Measurements from ENCODE around the gene ANKRD26. TPM values are rescaled to one million over a fixed set of nuclear protein-coding genes. Genes with fewer than 3 reads are reported as not detected.

The ANKRD26 gene
- total and polyA plus RNA-seq, 2 donors (not counting 1 experiment from before 2014, with no cell fraction given): 0.67 to 10.5 TPM

DNA sequence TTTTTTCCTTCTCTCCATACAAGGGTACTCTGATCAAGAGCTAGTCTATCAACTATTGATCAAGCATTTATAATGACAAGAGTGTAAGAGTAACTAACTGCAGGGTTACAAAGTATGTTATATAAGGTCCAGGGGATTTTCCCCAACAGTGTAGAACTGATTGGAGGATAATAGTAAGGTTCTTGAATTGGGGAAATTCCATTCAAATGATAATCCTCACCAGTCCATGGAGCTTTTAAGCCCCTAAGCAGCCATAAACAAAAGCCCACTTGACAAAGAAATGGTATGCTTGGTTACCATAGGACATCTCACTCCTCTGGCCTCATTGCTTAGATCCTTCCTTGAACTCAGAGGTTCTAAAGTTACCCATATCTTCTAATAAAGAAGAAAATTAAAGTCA is 45.6 kb upstream of the ANKRD26 start:
- no peaks in the 10 kb centered on the region for H3K27me3 ChIP-seq (replicated peaks in 1 of 4; ENCODE audit: control extremely low read depth in 1 of 4, control insufficient read depth in 3 of 4, insufficient read depth in 4 of 4, low read length in 3 of 4)
- H3K4me1 Mint-ChIP-seq: peaks cover 8% of the 10 kb centered on the region
- peaks cover 6 to 58% of the 10 kb centered on the region in 2 experiments for H3K36me3 ChIP-seq (replicated peaks in 1 of 2; ENCODE audit: control extremely low read depth in 1 of 2, control insufficient read depth in 1 of 2, extremely low read depth in 1 of 2, insufficient read depth in 2 of 2, low read length in 1 of 2)
- no peaks in the 10 kb centered on the region for H3K27me3 Mint-ChIP-seq
- no peak overlapping the region for H3K9ac ChIP-seq (ENCODE audit: low read length)
- H3K4me1 ChIP-seq (ENCODE audit: control insufficient read depth in 2 of 2, insufficient read depth in 2 of 2, low read length in 2 of 2): peaks cover 0 to 3% of the 10 kb centered on the region in 2 donors
- no peak overlapping the region for H3K4me3 ChIP-seq (ENCODE audit: control extremely low read depth in 1 of 5, extremely low read depth in 1 of 5, insufficient read depth in 1 of 5, low read depth in 2 of 5, low read length in 4 of 5)
- TF ChIP-seq, protein P1, sequence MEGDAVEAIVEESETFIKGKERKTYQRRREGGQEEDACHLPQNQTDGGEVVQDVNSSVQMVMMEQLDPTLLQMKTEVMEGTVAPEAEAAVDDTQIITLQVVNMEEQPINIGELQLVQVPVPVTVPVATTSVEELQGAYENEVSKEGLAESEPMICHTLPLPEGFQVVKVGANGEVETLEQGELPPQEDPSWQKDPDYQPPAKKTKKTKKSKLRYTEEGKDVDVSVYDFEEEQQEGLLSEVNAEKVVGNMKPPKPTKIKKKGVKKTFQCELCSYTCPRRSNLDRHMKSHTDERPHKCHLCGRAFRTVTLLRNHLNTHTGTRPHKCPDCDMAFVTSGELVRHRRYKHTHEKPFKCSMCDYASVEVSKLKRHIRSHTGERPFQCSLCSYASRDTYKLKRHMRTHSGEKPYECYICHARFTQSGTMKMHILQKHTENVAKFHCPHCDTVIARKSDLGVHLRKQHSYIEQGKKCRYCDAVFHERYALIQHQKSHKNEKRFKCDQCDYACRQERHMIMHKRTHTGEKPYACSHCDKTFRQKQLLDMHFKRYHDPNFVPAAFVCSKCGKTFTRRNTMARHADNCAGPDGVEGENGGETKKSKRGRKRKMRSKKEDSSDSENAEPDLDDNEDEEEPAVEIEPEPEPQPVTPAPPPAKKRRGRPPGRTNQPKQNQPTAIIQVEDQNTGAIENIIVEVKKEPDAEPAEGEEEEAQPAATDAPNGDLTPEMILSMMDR (IDR thresholded peaks at IDR 0.05): no peak
- TF ChIP-seq EZH2 (IDR thresholded peaks at IDR 0.05; ENCODE audit: borderline replicate concordance, insufficient read depth, low read depth, low read length, poor library complexity, severe bottlenecking): no peak
- no peaks in the 10 kb centered on the region for H3K9me3 Mint-ChIP-seq (ENCODE audit: insufficient read depth)
- no peaks in the 10 kb centered on the region for H3K9me3 ChIP-seq (ENCODE audit: control extremely low read depth in 1 of 3, control insufficient read depth in 2 of 3, insufficient read depth in 1 of 3, low read length in 2 of 3)
- no peak for ATAC-seq (ENCODE audit: low read depth)
- H3K27ac ChIP-seq (ENCODE audit: low read length in 2 of 2): no peak overlapping the region
- H3K4me3 Mint-ChIP-seq: no peak overlapping the region
- POLR2A ChIA-PET: no interaction called here
- H3K79me2 ChIP-seq (ENCODE audit: control insufficient read depth, insufficient read depth, low read length): peaks cover 78% of the 10 kb centered on the region
- peaks cover 51% of the 10 kb centered on the region for H4K20me1 ChIP-seq (ENCODE audit: control insufficient read depth, insufficient read depth, low read length, poor library complexity, severe bottlenecking)
- no peak overlapping the region for H2AFZ ChIP-seq (ENCODE audit: insufficient read depth, low read depth, low read length, poor library complexity, severe bottlenecking)
- no peak overlapping the region for H3K27ac Mint-ChIP-seq
- no peak overlapping the region for H3K4me2 ChIP-seq (replicated peaks; ENCODE audit: low read depth, low read length, poor library complexity, severe bottlenecking)
- intact Hi-C loops (cut with micrococcal nuclease): no loop called here
- no peak for DNase-seq
- CTCF ChIA-PET: interaction anchor here (0.6 to 1.3 kb wide), 2 partner anchors 8 to 78 kb away, joined by 3 to 4 read pairs; partner anchors contain the start of gene YME1L1

DNA sequence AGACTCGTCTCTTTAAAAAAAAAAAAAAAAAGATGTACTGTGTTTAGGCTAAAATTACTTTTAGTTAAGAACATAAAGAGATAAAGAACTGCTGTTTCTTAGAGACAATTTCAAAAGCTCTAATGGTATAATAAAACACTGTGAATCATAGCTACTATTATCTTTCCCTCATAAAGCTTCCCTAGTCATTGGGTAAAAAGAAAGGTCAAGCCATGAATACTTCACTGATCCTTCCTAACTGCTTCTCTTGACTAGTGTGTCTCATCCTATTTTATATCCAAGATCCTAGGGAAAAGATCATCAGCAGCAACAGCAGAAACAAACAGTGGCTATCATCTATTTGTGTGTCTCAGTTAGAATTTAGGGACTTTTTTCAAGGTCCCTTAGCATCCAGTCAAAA is 43.4 kb upstream of the ANKRD26 start:
- Histone ChIP-seq H3K4me1 (ENCODE audit: control insufficient read depth in 2 of 2, insufficient read depth in 2 of 2, low read length in 2 of 2) (no peaks in the 10 kb centered on the region), H3K9me3 (ENCODE audit: control extremely low read depth in 1 of 3, control insufficient read depth in 2 of 3, insufficient read depth in 1 of 3, low read length in 2 of 3) (no peaks in the 10 kb centered on the region), H4K20me1 (ENCODE audit: control insufficient read depth, insufficient read depth, low read length, poor library complexity, severe bottlenecking) (peaks cover 31% of the 10 kb centered on the region), H3K79me2 (ENCODE audit: control insufficient read depth, insufficient read depth, low read length) (peaks cover 55% of the 10 kb centered on the region), H3K36me3 (replicated peaks in 1 of 2; ENCODE audit: control extremely low read depth in 1 of 2, control insufficient read depth in 1 of 2, extremely low read depth in 1 of 2, insufficient read depth in 2 of 2, low read length in 1 of 2) (peaks cover 10 to 59% of the 10 kb centered on the region in 2 experiments), H2AFZ (ENCODE audit: insufficient read depth, low read depth, low read length, poor library complexity, severe bottlenecking) (no peak overlapping the region), H3K4me2 (replicated peaks; ENCODE audit: low read depth, low read length, poor library complexity, severe bottlenecking) (no peak overlapping the region), H3K9ac (ENCODE audit: low read length) (no peak overlapping the region), H3K27me3 (replicated peaks in 1 of 4; ENCODE audit: control extremely low read depth in 1 of 4, control insufficient read depth in 3 of 4, insufficient read depth in 4 of 4, low read length in 3 of 4) (no peaks in the 10 kb centered on the region), H3K27ac (ENCODE audit: low read length in 2 of 2) (no peak overlapping the region), H3K4me3 (ENCODE audit: control extremely low read depth in 1 of 5, extremely low read depth in 1 of 5, insufficient read depth in 1 of 5, low read depth in 2 of 5, low read length in 4 of 5) (no peak overlapping the region)
- TF ChIP-seq EZH2 (IDR thresholded peaks at IDR 0.05; ENCODE audit: borderline replicate concordance, insufficient read depth, low read depth, low read length, poor library complexity, severe bottlenecking): no peak
- TF ChIP-seq, protein P1 (IDR thresholded peaks at IDR 0.05): no peak
- H3K27me3 Mint-ChIP-seq: no peaks in the 10 kb centered on the region
- CTCF ChIA-PET: interaction anchor here (0.7 to 0.8 kb wide), 3 partner anchors 17 to 417 kb away, joined by 3 read pairs; no protein-coding TSS in a partner anchor
- intact Hi-C loops (cut with micrococcal nuclease): no loop called here
- peaks cover 4% of the 10 kb centered on the region for H3K4me1 Mint-ChIP-seq
- H3K9me3 Mint-ChIP-seq (ENCODE audit: insufficient read depth): no peaks in the 10 kb centered on the region
- H3K4me3 Mint-ChIP-seq: no peak overlapping the region
- ATAC-seq (ENCODE audit: low read depth) (no peak), DNase-seq (no peak)
- H3K27ac Mint-ChIP-seq: no peak overlapping the region
- no CpG with 5 or more reads among the region's 1 CpG for WGBS (ENCODE audit: insufficient coverage)
- POLR2A ChIA-PET: no interaction called here

All from B cell (primary cell).